ENCODE measurements around the gene PTPRG. TPM values are rescaled to one million over a fixed set of nuclear protein-coding genes. Genes with fewer than 3 reads are reported as not detected.

Gene PTPRG
- polyA plus RNA-seq, 3 donors = not detected

DNA sequence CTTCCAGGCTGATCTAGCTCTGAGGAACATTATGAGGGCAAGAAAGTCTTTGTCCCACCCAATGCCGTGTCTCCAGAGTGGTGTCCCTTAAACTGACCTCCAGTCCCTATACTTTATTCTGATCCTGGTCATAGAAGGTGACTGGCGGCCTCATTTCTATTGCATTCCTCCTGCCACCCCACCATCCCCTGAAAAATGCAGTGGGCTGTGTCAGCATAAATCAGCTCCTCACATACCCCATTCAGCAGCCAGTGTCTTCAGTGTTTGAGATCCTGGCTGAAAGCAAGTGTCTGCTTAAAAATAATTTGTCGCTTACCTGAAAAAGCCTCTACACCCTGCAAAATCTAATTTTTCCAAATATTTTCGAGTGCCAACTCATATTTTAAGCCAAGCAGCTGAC, 465.9 kb downstream of the PTPRG start:
- Histone ChIP-seq H3K4me3 (replicated peaks in 1 of 3; ENCODE audit: low read depth in 2 of 3, low read length in 3 of 3) (no peak overlapping the region), H3K9ac (ENCODE audit: insufficient read depth, low read length, poor library complexity, severe bottlenecking) (no peak overlapping the region), H4K20me1 (ENCODE audit: insufficient read depth, low read length) (no peaks in the 10 kb centered on the region), H3K79me2 (ENCODE audit: insufficient read depth, low read length) (no peaks in the 10 kb centered on the region), H3K36me3 (replicated peaks in 1 of 2; ENCODE audit: control insufficient read depth in 1 of 2, insufficient read depth in 2 of 2, low read length in 2 of 2) (no peaks in the 10 kb centered on the region), H3K27me3 (ENCODE audit: control insufficient read depth in 2 of 2, insufficient read depth in 2 of 2, low read length in 2 of 2) (no peaks in the 10 kb centered on the region), H3K4me1 (ENCODE audit: control insufficient read depth in 1 of 2, insufficient read depth in 2 of 2, low read length in 2 of 2) (no peaks in the 10 kb centered on the region), H2AFZ (ENCODE audit: insufficient read depth, low read depth, low read length, poor library complexity, severe bottlenecking) (no peak overlapping the region), H3K27ac (ENCODE audit: low read depth in 1 of 2, low read length in 2 of 2) (no peak overlapping the region), H3K9me3 (replicated peaks in 1 of 2; ENCODE audit: control insufficient read depth in 1 of 2, insufficient read depth in 1 of 2, low read length in 2 of 2) (no peaks in the 10 kb centered on the region), H3K4me2 (replicated peaks; ENCODE audit: extremely low read depth, low read length, poor library complexity, severe bottlenecking) (no peak overlapping the region)
- no peak overlapping the region for H3K4me3 Mint-ChIP-seq
- peaks cover 0 to 5% (median 2%) of the 10 kb centered on the region in 7 donors for H3K9me3 Mint-ChIP-seq
- DNase-seq = no peak
- no peaks in the 10 kb centered on the region for H3K4me1 Mint-ChIP-seq
- no peak overlapping the region for H3K27ac Mint-ChIP-seq
- intact Hi-C loops (cut with micrococcal nuclease) = no loop called here
- H3K36me3 Mint-ChIP-seq = no peaks in the 10 kb centered on the region
- WGBS (ENCODE audit: insufficient coverage) = 87% methylated on average over 3 of the region's 4 CpGs
- no peaks in the 10 kb centered on the region for H3K27me3 Mint-ChIP-seq (ENCODE audit: low read depth in 3 of 3)
- no peak for TF ChIP-seq CTCF (IDR thresholded peaks at IDR 0.05)

GRCh38 chr3:62027796-62028195, 466.4 kb downstream of the PTPRG start:
- Histone ChIP-seq H3K27ac (ENCODE audit: low read depth in 1 of 2, low read length in 2 of 2) (no peak overlapping the region), H3K4me1 (ENCODE audit: control insufficient read depth in 1 of 2, insufficient read depth in 2 of 2, low read length in 2 of 2) (no peaks in the 10 kb centered on the region), H3K79me2 (ENCODE audit: insufficient read depth, low read length) (no peaks in the 10 kb centered on the region), H4K20me1 (ENCODE audit: insufficient read depth, low read length) (no peaks in the 10 kb centered on the region), H2AFZ (ENCODE audit: insufficient read depth, low read depth, low read length, poor library complexity, severe bottlenecking) (no peak overlapping the region), H3K9ac (ENCODE audit: insufficient read depth, low read length, poor library complexity, severe bottlenecking) (no peak overlapping the region), H3K36me3 (replicated peaks in 1 of 2; ENCODE audit: control insufficient read depth in 1 of 2, insufficient read depth in 2 of 2, low read length in 2 of 2) (no peaks in the 10 kb centered on the region), H3K27me3 (ENCODE audit: control insufficient read depth in 2 of 2, insufficient read depth in 2 of 2, low read length in 2 of 2) (no peaks in the 10 kb centered on the region), H3K4me3 (replicated peaks in 1 of 3; ENCODE audit: low read depth in 2 of 3, low read length in 3 of 3) (no peak overlapping the region), H3K4me2 (replicated peaks; ENCODE audit: extremely low read depth, low read length, poor library complexity, severe bottlenecking) (no peak overlapping the region), H3K9me3 (replicated peaks in 1 of 2; ENCODE audit: control insufficient read depth in 1 of 2, insufficient read depth in 1 of 2, low read length in 2 of 2) (no peaks in the 10 kb centered on the region)
- intact Hi-C loops (cut with micrococcal nuclease) = no loop called here
- Mint-ChIP-seq H3K27ac (no peak overlapping the region), H3K9me3 (peaks cover 0 to 5% (median 2%) of the 10 kb centered on the region in 7 donors), H3K36me3 (no peaks in the 10 kb centered on the region), H3K4me1 (no peaks in the 10 kb centered on the region), H3K4me3 (no peak overlapping the region), H3K27me3 (ENCODE audit: low read depth in 3 of 3) (no peaks in the 10 kb centered on the region)
- DNase-seq = no peak
- no peak for TF ChIP-seq CTCF (IDR thresholded peaks at IDR 0.05)
- WGBS (ENCODE audit: insufficient coverage) = no CpG with 5 or more reads among the region's 5 CpGs
